GM12875 (cell line): ENCODE results near the gene SRP19.

Source experiments
- H3K4me3 ChIP-seq: one replicate; pipeline ENCODE4 v1.5.1; 2011; ENCODE audit warnings: low read depth, low read length, control low read depth
- TF ChIP-seq, protein P1 (sequence below): IDR thresholded peaks from 2 replicates; pipeline ENCODE4 v1.5.1; 2011; ENCODE audit warnings: low read depth, mild to moderate bottlenecking, control low read depth, inconsistent platforms, low read length, moderate library complexity, borderline replicate concordance; ENCODE audit not compliant: insufficient read depth

SRP19 gene

DNA sequence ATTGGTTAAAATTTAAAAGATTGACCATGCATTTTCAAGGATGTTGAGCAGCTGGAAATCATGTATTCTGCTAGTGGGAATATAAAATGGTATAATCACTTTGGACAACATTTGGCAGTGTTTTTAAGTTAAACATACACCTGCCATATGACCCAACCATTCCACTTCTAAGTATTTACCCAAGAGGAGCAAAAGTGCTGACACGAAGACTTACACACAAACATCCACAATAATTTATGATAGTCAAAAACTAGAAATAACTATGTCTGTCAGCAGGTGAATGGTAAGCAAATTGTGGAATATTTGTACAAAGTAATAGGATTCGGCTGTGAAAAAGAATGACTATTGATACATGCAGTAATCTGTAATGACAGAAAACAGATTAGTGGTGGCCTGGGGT is 30.7 kb upstream of the SRP19 start:
- TF ChIP-seq, protein P1, sequence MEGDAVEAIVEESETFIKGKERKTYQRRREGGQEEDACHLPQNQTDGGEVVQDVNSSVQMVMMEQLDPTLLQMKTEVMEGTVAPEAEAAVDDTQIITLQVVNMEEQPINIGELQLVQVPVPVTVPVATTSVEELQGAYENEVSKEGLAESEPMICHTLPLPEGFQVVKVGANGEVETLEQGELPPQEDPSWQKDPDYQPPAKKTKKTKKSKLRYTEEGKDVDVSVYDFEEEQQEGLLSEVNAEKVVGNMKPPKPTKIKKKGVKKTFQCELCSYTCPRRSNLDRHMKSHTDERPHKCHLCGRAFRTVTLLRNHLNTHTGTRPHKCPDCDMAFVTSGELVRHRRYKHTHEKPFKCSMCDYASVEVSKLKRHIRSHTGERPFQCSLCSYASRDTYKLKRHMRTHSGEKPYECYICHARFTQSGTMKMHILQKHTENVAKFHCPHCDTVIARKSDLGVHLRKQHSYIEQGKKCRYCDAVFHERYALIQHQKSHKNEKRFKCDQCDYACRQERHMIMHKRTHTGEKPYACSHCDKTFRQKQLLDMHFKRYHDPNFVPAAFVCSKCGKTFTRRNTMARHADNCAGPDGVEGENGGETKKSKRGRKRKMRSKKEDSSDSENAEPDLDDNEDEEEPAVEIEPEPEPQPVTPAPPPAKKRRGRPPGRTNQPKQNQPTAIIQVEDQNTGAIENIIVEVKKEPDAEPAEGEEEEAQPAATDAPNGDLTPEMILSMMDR, result no peak
- H3K4me3 ChIP-seq, result no peak overlapping the region

DNA sequence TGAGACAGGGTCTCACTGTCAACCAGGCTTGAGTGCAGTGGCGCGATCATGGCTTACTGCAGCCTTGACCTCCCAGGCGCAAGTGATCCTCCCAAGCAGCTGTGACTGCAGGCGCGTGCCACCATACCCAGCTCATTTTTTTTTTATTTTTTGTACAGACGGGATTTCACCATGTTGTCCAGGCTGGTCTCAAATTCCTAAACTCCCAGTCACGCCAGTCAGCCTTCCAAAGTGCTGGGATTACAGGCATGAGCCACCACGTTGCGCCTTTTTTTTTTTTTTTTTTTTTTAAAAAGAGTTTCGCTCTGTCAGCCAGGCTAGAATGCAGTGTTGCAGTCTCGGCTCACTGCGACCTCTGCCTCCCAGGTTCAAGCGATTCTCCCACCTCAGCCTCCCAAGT is 27.1 kb upstream of the SRP19 start:
- no peak overlapping the region for H3K4me3 ChIP-seq
- TF ChIP-seq, protein P1, result no peak

DNA sequence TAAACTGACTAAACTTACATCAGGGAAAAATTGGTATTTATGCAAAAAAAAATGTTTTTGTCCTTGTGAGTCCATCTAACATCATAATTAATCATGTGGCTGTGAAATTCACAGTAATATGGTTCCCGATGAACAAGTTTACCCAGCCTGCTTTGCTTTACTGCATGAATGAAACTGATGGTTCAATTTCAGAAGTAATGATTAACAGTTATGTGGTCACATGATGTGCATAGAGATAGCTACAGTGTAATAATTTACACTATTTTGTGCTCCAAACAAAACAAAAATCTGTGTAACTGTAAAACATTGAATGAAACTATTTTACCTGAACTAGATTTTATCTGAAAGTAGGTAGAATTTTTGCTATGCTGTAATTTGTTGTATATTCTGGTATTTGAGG is 16.6 kb upstream of the SRP19 start:
- TF ChIP-seq, protein P1, result no peak
- H3K4me3 ChIP-seq, result no peak overlapping the region

DNA sequence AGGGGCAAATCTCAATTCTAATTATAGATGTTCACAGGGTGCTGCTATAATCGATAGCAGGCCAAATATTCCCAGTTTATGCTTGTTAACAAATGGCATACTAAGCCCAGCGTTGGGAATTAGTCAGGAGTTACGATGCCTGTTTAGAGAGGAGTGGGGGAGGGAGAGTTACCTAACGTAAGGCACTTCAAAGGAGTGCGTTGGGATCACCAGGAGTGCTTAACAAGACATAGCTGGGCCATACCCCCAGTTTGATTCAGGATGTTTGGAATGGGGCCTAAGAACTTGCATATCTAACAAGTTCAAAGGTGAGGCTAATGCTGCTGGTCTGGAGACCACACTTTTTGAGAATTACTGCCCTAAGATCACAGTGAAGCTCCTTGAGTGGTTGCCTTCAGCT is 14.5 kb upstream of the SRP19 start:
- H3K4me3 ChIP-seq, result no peak overlapping the region
- TF ChIP-seq, protein P1, result no peak

DNA sequence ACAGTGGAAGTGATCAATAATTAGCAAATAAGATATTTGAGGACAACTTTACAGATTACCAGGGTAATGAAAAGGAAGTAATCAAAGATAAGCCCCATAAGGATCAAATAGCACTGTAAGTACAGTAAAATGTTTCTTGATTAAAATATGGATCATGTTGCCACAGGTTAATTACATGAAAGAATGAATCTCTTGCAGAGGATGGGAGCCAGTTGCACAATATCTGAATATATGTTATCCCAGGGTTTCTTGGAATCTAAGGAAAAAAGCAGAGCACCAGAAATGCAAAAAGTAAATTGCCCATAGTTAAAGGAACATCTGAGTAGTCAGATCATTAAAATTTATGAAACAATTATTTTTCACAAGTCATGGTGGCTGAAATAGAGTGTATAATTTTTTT is 13.8 kb upstream of the SRP19 start:
- TF ChIP-seq, protein P1, result no peak
- H3K4me3 ChIP-seq, result no peak overlapping the region

DNA sequence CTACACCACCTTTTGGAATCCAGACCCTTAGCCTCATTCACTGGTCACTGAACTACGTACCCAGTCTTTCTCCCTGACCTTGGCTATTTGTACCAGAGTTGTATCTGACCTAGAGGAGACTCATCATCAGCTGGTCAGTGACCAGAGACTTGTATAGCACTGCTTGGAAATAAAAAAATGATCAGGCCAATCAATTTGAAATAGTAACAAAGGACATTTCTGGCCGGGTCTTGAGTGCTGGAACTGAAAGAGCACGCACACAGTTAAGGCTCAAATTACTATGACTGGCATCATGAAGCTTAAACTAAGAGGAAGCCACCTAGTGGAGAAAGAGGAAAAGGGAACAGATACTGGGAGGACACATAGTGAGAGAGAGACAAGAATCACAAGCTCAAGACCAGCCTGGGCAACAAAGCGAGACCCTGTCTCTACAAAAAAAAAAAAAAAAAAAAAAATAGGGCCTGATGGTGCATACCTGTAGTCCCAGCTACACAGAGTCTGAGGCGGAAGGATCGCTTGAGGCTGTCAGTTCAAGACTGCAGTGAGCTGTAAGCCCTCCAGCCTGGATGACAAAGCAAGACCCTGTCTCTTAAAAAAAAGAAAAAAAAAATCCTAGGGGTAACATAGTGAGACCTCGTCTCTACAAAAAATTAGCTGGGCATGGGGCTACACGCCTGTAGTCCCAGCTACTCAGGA is 12.8 kb upstream of the SRP19 start:
- H3K4me3 ChIP-seq, result no peak overlapping the region
- TF ChIP-seq, protein P1, result peak; percentile 66; the same call in 1 of the 2 replicates

DNA sequence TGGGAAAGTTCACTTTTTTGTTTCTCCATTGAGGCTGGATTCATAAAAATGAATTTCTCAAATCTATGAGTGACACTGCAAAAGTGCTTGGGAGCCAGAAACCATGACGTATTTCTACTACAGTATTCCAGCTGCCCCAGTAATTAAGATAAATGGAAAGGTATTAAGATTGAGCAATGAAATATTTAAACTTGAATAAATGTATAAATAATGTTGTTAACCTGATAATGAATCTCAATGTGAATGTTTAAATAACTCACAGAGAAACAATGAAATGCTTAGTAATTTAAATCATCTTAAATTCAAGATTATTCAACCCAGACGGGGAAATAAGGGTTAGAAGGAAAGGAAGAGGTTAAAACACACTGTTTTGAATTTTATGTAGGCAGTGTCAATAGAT is 11.2 kb upstream of the SRP19 start:
- H3K4me3 ChIP-seq, result no peak overlapping the region
- TF ChIP-seq, protein P1, result no peak
